MM.1S (cell line): ENCODE measurements around the gene GSTM4.

Experiments
- DNase-seq: peaks from one replicate; pipeline ENCODE4 v3.0.0-alpha.2; 2015
- H2AFZ ChIP-seq: fragments of 300-600 bp; sonication (generic); 2 replicates; pipeline ENCODE4 v1.6.0; 2016; ENCODE audit warnings: antibody characterized with exemption, low read length
- H3F3A ChIP-seq: fragments of 300-600 bp; sonication (generic); 2 replicates; pipeline ENCODE4 v1.6.1; 2016; ENCODE audit warnings: mild to moderate bottlenecking, antibody characterized with exemption, low read length, moderate library complexity, mixed read lengths; ENCODE audit not compliant: insufficient read depth
- H3K27ac ChIP-seq: fragments of 300-600 bp; sonication (generic); 2 replicates; pipeline ENCODE4 v1.5.1; 2016; ENCODE audit warnings: mild to moderate bottlenecking, low read length
- H3K27me3 ChIP-seq: fragments of 300-600 bp; sonication (generic); replicated peaks from 2 replicates; pipeline ENCODE4 v1.6.0; 2016; ENCODE audit warnings: low read length; ENCODE audit not compliant: insufficient read depth
- H3K36me3 ChIP-seq: fragments of 300-600 bp; sonication (generic); replicated peaks from 2 replicates; pipeline ENCODE4 v1.6.1; 2016; ENCODE audit warnings: mild to moderate bottlenecking, low read length, mixed read lengths; ENCODE audit not compliant: insufficient read depth
- H3K4me1 ChIP-seq: fragments of 300-600 bp; sonication (generic); 2 replicates; pipeline ENCODE4 v1.6.1; 2016; ENCODE audit warnings: low read length, mixed read lengths
- H3K4me2 ChIP-seq: fragments of 300-600 bp; sonication (generic); 2 replicates; pipeline ENCODE4 v1.6.0; 2016; ENCODE audit warnings: low read depth, low read length
- H3K4me3 ChIP-seq: fragments of 300-600 bp; sonication (generic); 2 replicates; pipeline ENCODE4 v1.5.1; 2016; ENCODE audit warnings: low read length, mixed read lengths
- H3K79me2 ChIP-seq: fragments of 300-600 bp; sonication (generic); 2 replicates; pipeline ENCODE4 v1.6.1; 2016; ENCODE audit warnings: mixed run types, low read length, mixed read lengths
- H3K9ac ChIP-seq: fragments of 300-600 bp; sonication (generic); 2 replicates; pipeline ENCODE4 v1.6.1; 2016; ENCODE audit warnings: low read length, mixed read lengths
- H3K9me2 ChIP-seq: fragments of 300-600 bp; sonication (generic); replicated peaks from 2 replicates; pipeline ENCODE4 v1.6.1; 2016; ENCODE audit warnings: mild to moderate bottlenecking, low read length, mixed read lengths; ENCODE audit not compliant: insufficient read depth
- H3K9me3 ChIP-seq: fragments of 300-600 bp; sonication (generic); replicated peaks from 2 replicates; pipeline ENCODE4 v1.6.1; 2016; ENCODE audit warnings: mild to moderate bottlenecking, low read length, mixed read lengths; ENCODE audit not compliant: insufficient read depth
- H4K20me1 ChIP-seq: fragments of 300-600 bp; sonication (generic); 2 replicates; pipeline ENCODE4 v1.6.1; 2016; ENCODE audit warnings: mild to moderate bottlenecking, low read length, moderate library complexity, mixed read lengths; ENCODE audit not compliant: insufficient read depth
- EZH2 ChIP-seq: fragments of 300-600 bp; sonication (generic); optimal IDR thresholded peaks from 2 replicates; pipeline ENCODE3; 2017; ENCODE audit warnings: low read depth, mild to moderate bottlenecking, antibody characterized with exemption, low read length, mixed read lengths
- EZH2phosphoT487 ChIP-seq: fragments of 300-600 bp; sonication (generic); IDR thresholded peaks from 2 replicates; pipeline ENCODE4 v1.6.1; 2018; ENCODE audit warnings: antibody characterized with exemption, low read length
- TF ChIP-seq, protein P1 (sequence below): fragments of 300-600 bp; sonication (generic); IDR thresholded peaks from 2 replicates; pipeline ENCODE4 v1.5.1; 2016; ENCODE audit warnings: antibody characterized with exemption, low read length, mixed read lengths

The GSTM4 gene

DNA sequence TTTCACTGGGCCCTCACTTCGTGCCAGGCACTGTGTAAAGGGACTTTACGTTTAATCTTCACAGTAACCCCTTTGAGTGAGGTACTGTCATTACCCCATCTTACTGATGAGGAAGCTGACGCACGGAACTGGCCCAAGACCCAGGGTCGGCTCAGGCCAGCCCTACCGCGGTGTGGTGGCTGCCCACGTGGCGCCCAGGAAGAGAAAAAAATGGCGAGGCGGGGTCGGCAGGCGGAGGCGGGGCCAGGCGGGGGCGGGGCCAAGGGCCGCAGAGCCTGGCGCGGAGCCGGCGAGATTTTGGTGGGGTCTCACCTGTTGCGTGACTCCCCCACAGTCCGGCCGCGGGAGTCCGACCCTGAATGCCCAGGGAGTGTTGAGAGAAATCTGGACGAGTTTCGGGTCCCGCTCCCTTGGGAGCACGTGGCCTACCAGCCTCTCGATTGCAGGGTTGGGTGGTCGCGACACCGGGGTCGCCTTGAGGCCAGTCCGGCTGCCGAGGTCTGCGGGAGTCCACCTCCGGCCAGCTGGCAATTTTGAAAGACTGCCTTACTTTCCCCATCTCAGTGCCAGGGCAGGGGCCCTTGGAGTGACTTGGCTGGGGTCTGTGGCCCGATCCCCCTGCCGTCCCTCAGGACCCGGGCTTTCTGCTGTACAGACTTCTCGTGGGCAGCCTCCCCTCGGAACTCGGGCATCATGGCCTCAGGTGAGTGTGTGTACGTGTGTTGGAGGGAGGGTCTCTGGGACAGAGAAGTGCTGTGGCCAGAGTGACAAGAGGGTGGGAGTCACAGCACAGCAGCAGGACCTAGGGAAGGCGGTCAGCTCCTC is 36.1 kb upstream of the GSTM4 start, which contains the start of the genes AMPD2 and GNAT2:
Gene AMPD2 (plus strand): TSS at position 262 of the 825 bp plus-strand sequence. CDS start 1,339 bp downstream, outside the sequence.
Gene GNAT2 (minus strand): TSS at position 41 of the 825 bp plus-strand sequence. CDS start 6,746 bp downstream, outside the sequence.
- Histone ChIP-seq H3F3A (no peaks in the 10 kb centered on the region), H3K9ac (peak within 1 kb of the TSS; percentile 83), H3K4me2 (peak within 1 kb of the TSS; percentile 90), H3K9me2 (no peaks in the 10 kb centered on the region), H3K27ac (peak within 1 kb of the TSS; percentile 58; the same call in 1 of the 2 replicates), H4K20me1 (no peaks in the 10 kb centered on the region), H3K4me1 (peaks cover 7% of the 10 kb centered on the region), H2AFZ (peak within 1 kb of the TSS; percentile 84), H3K27me3 (no peaks in the 10 kb centered on the region), H3K4me3 (peak within 1 kb of the TSS; percentile 86), H3K79me2 (peaks cover 32% of the 10 kb centered on the region), H3K36me3 (no peaks in the 10 kb centered on the region), H3K9me3 (no peaks in the 10 kb centered on the region)
- peak; percentile 59 for DNase-seq
- TF ChIP-seq EZH2 (no peak), EZH2phosphoT487 (no peak)
- TF ChIP-seq, protein P1, sequence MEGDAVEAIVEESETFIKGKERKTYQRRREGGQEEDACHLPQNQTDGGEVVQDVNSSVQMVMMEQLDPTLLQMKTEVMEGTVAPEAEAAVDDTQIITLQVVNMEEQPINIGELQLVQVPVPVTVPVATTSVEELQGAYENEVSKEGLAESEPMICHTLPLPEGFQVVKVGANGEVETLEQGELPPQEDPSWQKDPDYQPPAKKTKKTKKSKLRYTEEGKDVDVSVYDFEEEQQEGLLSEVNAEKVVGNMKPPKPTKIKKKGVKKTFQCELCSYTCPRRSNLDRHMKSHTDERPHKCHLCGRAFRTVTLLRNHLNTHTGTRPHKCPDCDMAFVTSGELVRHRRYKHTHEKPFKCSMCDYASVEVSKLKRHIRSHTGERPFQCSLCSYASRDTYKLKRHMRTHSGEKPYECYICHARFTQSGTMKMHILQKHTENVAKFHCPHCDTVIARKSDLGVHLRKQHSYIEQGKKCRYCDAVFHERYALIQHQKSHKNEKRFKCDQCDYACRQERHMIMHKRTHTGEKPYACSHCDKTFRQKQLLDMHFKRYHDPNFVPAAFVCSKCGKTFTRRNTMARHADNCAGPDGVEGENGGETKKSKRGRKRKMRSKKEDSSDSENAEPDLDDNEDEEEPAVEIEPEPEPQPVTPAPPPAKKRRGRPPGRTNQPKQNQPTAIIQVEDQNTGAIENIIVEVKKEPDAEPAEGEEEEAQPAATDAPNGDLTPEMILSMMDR = no peak

GRCh38 chr1:109620401-109620791 is 35.5 kb upstream of the GSTM4 start:
- Histone ChIP-seq H3K9ac (peak overlapping the region; percentile 83), H3K4me1 (peaks cover 7% of the 10 kb centered on the region), H3K36me3 (no peaks in the 10 kb centered on the region), H3K4me3 (peak overlapping the region; percentile 86), H3K9me2 (no peaks in the 10 kb centered on the region), H2AFZ (peak overlapping the region; percentile 84), H4K20me1 (no peaks in the 10 kb centered on the region), H3F3A (no peaks in the 10 kb centered on the region), H3K27me3 (no peaks in the 10 kb centered on the region), H3K9me3 (no peaks in the 10 kb centered on the region), H3K4me2 (peak overlapping the region; percentile 90), H3K27ac (peak overlapping the region; percentile 58; the same call in 1 of the 2 replicates), H3K79me2 (peaks cover 32% of the 10 kb centered on the region)
- no peak for DNase-seq
- no peak for TF ChIP-seq EZH2
- TF ChIP-seq, protein P1 = no peak
- TF ChIP-seq EZH2phosphoT487 = no peak

DNA sequence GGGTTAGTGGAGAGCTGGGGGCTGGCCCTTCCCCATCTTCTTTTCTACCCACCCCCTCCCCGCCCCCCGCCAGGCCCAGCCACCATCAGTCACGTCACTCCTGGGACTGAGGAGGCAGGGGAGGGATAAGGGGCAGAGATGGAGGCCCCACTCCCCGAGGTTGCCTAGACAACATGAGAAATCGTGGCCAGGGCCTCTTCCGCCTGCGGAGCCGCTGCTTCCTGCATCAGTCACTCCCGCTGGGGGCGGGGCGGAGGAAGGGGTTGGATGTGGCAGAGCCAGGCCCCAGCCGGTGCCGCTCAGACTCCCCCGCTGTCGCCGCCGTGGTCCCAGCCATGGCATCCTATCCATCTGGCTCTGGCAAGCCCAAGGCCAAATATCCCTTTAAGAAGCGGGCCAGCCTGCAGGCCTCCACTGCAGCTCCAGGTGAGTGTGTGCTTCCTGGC is 35.0 kb upstream of the GSTM4 start:
- Histone ChIP-seq H3F3A (no peaks in the 10 kb centered on the region), H3K9ac (peak overlapping the region; percentile 83), H3K27ac (peak overlapping the region; percentile 58; the same call in 1 of the 2 replicates), H4K20me1 (no peaks in the 10 kb centered on the region), H3K4me2 (peak overlapping the region; percentile 90; the same call in 1 of the 2 replicates), H3K9me2 (no peaks in the 10 kb centered on the region), H3K4me1 (peaks cover 7% of the 10 kb centered on the region), H2AFZ (0 out of 2 replicates have a peak overlapping the region, but pooled peaks have one; percentile 38), H3K79me2 (peaks cover 32% of the 10 kb centered on the region), H3K36me3 (no peaks in the 10 kb centered on the region), H3K27me3 (no peaks in the 10 kb centered on the region), H3K9me3 (no peaks in the 10 kb centered on the region), H3K4me3 (peak overlapping the region; percentile 86)
- peak; percentile 83 for DNase-seq
- TF ChIP-seq, protein P1 = no peak
- TF ChIP-seq EZH2 (no peak), EZH2phosphoT487 (no peak)
